ENCODE data around the gene PRDM15. TPM values are rescaled to one million over a fixed set of nuclear protein-coding genes. Genes with fewer than 3 reads are reported as not detected.

The PRDM15 gene
- total RNA-seq, 1 experiment from 2014 or later, result 9.9 TPM

GRCh38 chr21:41926807-41927171 lies 47.6 kb upstream of the PRDM15 start:
- H3K27ac ChIP-seq (ENCODE audit: insufficient read length, low read depth, low read length), result no peak overlapping the region
- no peaks in the 10 kb centered on the region for H4K20me1 ChIP-seq (ENCODE audit: control insufficient read depth, insufficient read depth, insufficient read length)
- no peak overlapping the region for H3K18ac ChIP-seq (ENCODE audit: insufficient read length, low read depth, low read length)
- H3K9ac ChIP-seq (ENCODE audit: extremely low read depth, insufficient read length, low read length), result no peak overlapping the region
- no peaks in the 10 kb centered on the region for H3K79me1 ChIP-seq (ENCODE audit: insufficient read depth, low read depth, low read length, poor library complexity, severe bottlenecking)
- H2BK15ac ChIP-seq (ENCODE audit: low read depth, low read length), result no peak overlapping the region
- no peak overlapping the region for H4K8ac ChIP-seq (replicated peaks; ENCODE audit: insufficient read length, low read depth, low read length)
- H4K91ac ChIP-seq (ENCODE audit: insufficient read length, low read depth, low read length), result no peak overlapping the region
- H3K56ac ChIP-seq (ENCODE audit: insufficient read length, low read depth, low read length), result no peak overlapping the region
- no peak overlapping the region for H2BK120ac ChIP-seq (ENCODE audit: low read depth, low read length, poor library complexity, severe bottlenecking)
- H3K23ac ChIP-seq (ENCODE audit: insufficient read length, low read depth, low read length), result no peak overlapping the region
- no peaks in the 10 kb centered on the region for H3K36me3 Mint-ChIP-seq (ENCODE audit: insufficient read depth in 1 of 3, low read depth in 3 of 3)
- H3K23me2 ChIP-seq (ENCODE audit: insufficient read length, low read depth, low read length, poor library complexity, severe bottlenecking), result no peaks in the 10 kb centered on the region
- H3T11ph ChIP-seq (ENCODE audit: low read length), result no peak overlapping the region
- no peak overlapping the region for H2BK5ac ChIP-seq (ENCODE audit: insufficient read length, low read length)
- H3K9me3 ChIP-seq (ENCODE audit: control insufficient read depth, low read depth, low read length), result no peaks in the 10 kb centered on the region
- no peaks in the 10 kb centered on the region for H3K27me3 Mint-ChIP-seq (ENCODE audit: low read depth)
- H3K79me2 ChIP-seq (ENCODE audit: insufficient read depth, low read length), result no peaks in the 10 kb centered on the region
- no peaks in the 10 kb centered on the region for H3K9me3 Mint-ChIP-seq
- no peak overlapping the region for H2AFZ ChIP-seq (ENCODE audit: low read length)
- H2BK20ac ChIP-seq (ENCODE audit: low read depth, low read length, poor library complexity, severe bottlenecking), result no peak overlapping the region
- H4K5ac ChIP-seq (ENCODE audit: insufficient read length, low read depth, low read length), result no peak overlapping the region
- TF ChIP-seq CTCF (conservative IDR thresholded peaks at IDR 0.05), result no peak
- no CpG with 5 or more reads among the region's 3 CpGs for WGBS (ENCODE audit: extremely low coverage, insufficient read length, low lambda C conversion rate)
- H3K4me1 ChIP-seq (ENCODE audit: insufficient read depth, low read length), result peaks cover 4% of the 10 kb centered on the region
- H3K27ac Mint-ChIP-seq, result peak overlapping the region; percentile 91 to 96 (median 92); a peak in 5 of 7 replicates
- H3K27me3 ChIP-seq (ENCODE audit: insufficient read depth, low read length), result no peaks in the 10 kb centered on the region
- H3K4me2 ChIP-seq (ENCODE audit: insufficient read depth, insufficient read length, low read length), result no peak overlapping the region
- no peak overlapping the region for H3K4me3 Mint-ChIP-seq
- DNase-seq, result no peak
- H2AK5ac ChIP-seq (ENCODE audit: insufficient read length, low read length), result no peak overlapping the region
- H2BK12ac ChIP-seq (ENCODE audit: insufficient read length, low read depth, low read length), result no peak overlapping the region
- H3K14ac ChIP-seq (ENCODE audit: insufficient read depth, low read length), result no peak overlapping the region
- peaks cover 36 to 52% of the 10 kb centered on the region in 2 experiments for H3K4me1 Mint-ChIP-seq
- no peak overlapping the region for H3K4ac ChIP-seq (ENCODE audit: low read depth, low read length)

All from H9 (cell line).